Left cardiac atrium (tissue), 4 donors: ENCODE data around the gene YY1. TPM values are rescaled to one million over a fixed set of nuclear protein-coding genes. Genes with fewer than 3 reads are reported as not detected.
"Not testable (repeated sequence)": the region's sequence is repeated elsewhere in the genome, so short reads cannot be mapped to it uniquely, and the experiment has no call there.

Source experiments
- ATAC-seq, 2 donors: fragments of 200-7000 bp; cut with Tn5 transposase; one replicate each; pipeline ENCODE4 v1.9.1; 2020; ENCODE audit warnings: mild to moderate bottlenecking in 2 of 2, moderate library complexity in 2 of 2
- DNase-seq: peaks from one replicate; pipeline ENCODE4 v3.0.0-alpha.2; 2020
- intact Hi-C, 2 donors: fragments of 100-400 bp; cut with DNase I; formaldehyde crosslinking; loops; one replicate each; pipeline versions ENCODE4 v1.14.1 to v1.15.1; 2022 to 2023
- total RNA-seq, 2 donors: library from RNA; stranded (reverse); fragmentation: NEBNext Ultra II Directional; extraction: Animal tissue kit (Norgen Biotek cat#: 25700); gene quantifications; one replicate each; pipeline ENCODE4 v1.2.1, GENCODE V29; 2021
- donor health status: DM: no; HTN: yes; CAD: no.
- donor health status: DM: no; HTN: yes; CAD: no; lungs with severe emphysema.
- donor health status: DM: yes; HTN: yes; CAD: no.
- donor health status: Dilated cardiomyopathy.

YY1 gene
- total RNA-seq, 2 donors from 2014 or later = 41.0 to 45.7 TPM

DNA sequence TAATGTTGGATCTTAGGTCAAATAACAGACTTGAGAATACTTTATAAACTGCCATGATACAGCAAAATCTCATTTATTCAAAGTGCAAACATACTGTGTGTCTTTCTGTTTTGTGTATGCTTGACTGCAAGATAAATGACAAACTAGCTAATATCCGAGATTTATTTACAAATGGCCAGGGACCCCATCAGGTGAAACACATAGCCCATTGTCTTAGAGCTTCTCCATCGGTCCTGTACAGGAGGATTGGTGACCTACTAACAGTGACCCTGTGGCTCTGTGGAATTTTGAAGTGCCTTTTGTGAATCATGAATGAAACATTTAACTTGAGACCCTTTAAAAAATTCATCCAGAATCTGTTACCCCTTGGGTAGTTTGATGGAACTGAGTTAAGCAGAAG lies 40.2 kb downstream of the YY1 start:
- ATAC-seq (no peak), DNase-seq (no peak)
- intact Hi-C loops = no loop called here

DNA sequence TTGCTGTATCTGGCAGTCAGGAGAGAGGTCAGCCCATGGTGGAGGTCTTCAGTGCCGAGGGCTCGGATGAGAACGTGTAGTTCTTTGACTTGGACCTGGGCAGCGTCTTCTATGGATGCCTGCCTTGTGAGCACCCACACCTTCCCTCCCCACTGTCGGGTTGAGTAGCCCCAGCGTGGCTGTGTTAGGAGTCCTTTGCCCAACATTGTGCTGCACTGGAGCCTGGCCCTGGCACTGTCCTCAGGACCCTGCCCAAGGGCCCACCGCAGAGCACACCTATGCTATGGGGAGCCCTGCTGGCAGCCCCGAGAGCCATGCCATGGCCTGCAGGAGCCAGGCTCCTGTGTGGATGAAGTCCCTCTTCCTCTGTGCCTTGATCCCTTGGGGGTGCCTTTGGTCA lies 40.6 kb downstream of the YY1 start:
- no peak for DNase-seq
- ATAC-seq = no peak
- intact Hi-C loops = no loop called here

DNA sequence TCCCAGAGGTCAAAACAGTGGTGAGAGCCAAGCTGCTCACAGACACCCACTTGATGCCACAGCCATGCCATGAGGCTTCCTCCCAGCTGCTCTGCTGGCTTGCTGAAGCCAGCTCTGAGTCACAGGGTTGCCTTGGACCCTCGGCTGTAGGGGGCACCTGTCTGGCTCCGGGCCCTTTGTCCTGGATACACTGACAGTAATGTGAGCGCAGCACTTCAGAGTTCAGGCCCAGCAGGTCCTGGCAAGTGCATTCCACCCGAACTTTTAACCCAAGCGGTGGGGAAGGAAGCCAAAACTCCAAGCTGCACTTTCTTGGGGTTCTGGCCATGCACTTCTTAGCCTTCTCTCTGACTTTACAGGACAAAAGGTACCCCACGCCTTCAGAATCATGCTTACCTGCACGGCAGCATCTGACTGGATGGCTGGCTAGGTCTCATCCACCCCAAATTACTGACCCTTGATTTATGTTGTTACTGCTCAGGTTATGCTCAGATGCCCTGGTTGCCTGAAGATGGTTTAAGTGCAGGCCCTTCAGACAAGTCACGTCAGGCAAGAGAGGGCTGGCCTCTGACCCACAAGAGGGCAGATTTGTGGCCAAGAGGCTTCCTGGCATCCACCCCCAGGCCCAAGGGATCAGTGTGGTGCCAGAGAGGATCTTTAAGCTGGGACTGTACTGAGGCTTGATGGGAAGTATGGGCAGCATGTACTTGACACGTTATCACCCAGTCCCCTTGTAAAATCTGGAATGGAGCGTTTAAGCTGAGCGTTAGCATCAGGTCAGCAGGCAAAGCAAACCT lies 42.5 kb downstream of the YY1 start:
- DNase-seq (no peak), ATAC-seq (no peak)
- intact Hi-C loops = no loop called here

DNA sequence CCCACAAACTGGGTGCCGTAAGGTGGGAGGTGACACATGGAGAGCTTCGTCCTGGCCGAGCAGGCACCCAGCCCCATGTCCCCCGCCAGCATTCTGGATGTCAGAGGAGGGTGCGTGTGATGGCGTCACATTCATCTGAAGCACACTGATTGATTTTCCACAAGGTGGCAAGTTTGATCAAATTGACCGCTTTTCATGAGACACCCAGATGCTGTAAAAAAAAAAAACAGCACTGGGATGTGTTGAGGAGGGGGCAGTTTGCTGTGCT lies 43.1 kb downstream of the YY1 start:
- DNase-seq = no peak
- ATAC-seq = no peak
- intact Hi-C loops = no loop called here

DNA sequence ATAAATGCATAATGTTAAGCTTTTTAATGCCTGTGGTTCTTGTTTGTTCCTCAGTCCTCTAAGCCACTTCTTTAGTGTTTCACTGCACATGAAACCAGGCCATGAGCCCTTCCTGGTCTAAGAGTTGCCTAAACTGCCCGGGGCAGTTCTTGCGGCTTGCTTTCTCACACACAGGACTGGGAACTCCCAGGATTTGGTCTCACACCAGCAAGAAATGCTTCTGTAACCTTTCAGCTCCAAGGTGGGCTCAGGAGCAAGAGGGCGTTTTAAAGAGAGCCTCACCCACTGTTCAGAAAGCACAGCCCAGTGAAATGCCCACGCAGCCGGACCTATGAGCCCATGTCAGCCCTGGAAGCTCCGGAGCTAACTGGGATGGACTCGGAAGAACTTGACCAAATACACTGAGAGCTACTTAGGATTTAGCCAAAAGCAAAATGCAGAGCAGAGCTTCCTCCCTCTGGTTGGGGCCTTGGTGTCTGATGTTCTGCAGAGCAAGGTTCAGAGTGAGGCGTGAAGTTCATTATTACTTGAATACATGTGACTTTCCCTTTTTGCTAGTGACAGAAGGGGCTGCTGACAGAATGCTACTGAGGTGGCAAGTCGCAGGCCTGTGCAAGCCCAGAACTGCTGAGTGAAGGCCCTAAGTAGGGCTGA lies 43.9 kb downstream of the YY1 start:
- no peak for DNase-seq
- intact Hi-C loops = no loop called here
- ATAC-seq = no peak

DNA sequence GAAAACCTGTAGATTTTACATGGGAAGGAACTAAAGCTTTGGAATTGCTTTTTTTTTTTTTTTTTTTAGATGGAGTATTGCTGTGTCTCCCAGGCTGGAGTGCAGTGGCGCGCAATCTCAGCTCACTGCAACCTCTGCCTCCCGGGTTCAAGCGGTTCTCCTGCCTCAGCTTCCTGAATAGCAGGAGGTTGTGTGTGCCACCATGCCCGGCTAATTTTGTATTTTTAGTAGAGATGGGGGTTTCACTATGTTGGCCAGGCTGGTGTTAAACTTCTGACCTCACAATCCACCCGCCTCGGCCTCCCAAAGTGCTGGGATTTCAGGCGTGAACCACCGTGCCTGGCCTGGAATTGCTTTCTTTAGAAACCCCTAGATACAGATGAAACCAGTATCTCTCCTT lies 44.5 kb downstream of the YY1 start:
- intact Hi-C loops, DNase-seq, ATAC-seq: not testable (repeated sequence)

DNA sequence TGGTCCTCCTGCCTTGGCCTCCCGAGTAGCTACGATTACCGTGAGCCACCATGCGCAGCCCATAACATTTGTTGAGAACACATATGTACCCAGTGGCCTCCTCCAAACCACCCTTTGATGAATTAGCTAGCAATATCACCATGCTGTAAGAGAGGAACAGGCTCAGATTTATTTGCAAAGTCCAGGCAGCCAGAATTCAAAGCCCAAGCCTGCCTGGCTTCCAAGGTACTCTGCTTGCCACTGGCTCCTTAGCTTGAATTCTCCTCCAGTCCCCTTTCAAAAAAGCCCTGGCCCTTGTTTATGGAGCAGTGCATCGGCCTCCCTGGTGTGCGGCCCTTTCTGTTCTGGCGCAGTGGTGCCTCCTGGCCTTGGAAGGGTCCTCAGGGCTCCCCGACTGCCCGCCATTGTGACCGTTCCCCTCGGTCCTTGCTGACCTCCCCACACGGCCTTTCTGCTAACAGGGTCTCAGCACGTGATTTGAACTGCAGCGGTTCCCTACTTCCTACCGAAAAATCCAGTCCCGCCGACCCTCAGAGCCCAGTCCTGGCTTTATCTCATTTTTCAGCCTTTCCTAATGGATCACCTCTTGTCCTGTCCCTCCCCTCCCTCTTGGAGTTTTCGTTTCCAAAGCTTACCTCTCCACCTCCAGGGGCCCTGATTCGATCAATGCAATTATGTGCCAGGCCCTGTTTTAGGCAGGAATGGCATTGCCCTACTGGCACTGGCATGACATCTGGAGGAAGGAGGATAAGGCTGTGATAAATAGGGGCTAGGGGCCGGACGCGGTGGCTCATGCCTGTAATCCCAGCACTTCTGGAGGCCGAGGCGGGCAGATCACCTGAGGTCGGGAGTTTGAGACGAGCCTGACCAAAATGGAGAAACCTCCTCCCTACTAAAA lies 45.3 kb downstream of the YY1 start:
- DNase-seq (no peak), ATAC-seq (no peak)
- intact Hi-C loops = no loop called here

DNA sequence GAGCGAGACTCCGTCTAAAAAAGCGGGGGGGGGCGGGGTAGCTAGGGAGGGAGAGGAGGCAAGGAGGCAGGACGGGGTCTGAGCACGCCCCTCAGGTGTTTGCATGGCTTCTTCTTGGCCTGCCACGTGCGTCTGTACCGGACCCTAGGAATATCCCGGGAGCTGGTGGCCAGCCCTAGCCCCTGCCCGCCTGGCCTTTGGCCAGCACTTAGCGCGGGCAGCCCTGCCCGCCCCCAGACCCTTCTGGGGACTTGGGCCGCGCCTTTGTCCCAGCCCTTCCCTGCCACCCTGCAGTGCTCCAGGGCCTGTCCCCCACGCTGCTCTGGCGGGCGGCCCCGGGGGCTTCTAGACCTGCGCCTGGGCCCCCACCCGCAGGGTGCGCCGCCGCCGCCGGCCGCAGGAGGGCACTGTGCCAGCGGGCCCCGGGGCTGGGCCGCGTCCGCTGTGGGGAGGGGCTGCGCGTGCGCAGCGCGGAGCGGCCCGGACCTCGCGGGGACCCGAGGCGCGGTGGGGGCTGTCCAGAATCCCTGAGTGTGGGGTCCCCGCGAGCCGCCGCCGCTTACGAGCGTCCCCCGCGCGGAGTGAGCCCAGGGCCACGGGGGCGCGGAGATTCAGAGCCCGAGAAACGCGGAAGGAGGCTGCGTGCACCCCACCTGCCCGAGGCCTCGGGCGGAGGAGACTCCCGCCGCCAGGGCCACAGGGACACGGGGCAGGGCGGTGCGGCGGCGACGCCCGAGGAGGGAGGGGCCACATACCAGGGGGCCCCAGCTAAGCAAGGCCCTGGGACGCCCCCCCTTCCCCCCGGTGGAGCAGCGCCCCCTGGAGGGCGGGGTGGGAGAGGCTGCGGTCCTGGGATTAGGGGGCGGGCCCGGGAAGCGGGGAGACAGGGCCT lies 46.3 kb downstream of the YY1 start:
- ATAC-seq (peak; percentile 92 to 93), DNase-seq (peak; percentile 76)
- intact Hi-C loops = loop anchor here in 1 of 2 donors (5.0 kb wide), 1 partner anchor 33 kb away; no protein-coding TSS in a partner anchor

DNA sequence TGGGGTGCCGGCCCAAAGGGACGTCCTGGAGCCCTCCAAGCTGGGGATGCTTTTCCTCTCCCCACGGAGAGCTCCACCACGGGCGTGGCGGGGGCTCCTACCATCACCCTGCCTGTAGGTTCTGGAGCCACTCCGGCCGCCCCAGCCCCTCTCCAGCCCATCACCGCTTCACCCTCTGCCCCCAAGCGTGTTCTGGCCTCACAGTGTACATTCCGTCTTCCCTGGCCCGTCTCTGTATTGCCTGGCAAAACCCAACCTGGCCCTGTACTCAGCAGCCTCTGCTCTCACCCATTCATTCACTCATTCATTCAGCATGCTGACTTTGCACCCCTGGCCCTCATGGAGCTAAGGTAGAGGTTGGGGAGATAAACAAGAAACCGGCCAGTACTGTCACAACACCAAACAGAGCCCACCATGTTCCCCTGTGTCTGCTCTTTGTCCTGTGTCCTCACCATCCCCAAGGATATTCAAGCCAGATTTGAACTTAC lies 47.0 kb downstream of the YY1 start:
- ATAC-seq = no peak
- intact Hi-C loops = loop anchor here in 1 of 2 donors (5.0 kb wide), 1 partner anchor 34 kb away; no protein-coding TSS in a partner anchor
- DNase-seq = no peak

DNA sequence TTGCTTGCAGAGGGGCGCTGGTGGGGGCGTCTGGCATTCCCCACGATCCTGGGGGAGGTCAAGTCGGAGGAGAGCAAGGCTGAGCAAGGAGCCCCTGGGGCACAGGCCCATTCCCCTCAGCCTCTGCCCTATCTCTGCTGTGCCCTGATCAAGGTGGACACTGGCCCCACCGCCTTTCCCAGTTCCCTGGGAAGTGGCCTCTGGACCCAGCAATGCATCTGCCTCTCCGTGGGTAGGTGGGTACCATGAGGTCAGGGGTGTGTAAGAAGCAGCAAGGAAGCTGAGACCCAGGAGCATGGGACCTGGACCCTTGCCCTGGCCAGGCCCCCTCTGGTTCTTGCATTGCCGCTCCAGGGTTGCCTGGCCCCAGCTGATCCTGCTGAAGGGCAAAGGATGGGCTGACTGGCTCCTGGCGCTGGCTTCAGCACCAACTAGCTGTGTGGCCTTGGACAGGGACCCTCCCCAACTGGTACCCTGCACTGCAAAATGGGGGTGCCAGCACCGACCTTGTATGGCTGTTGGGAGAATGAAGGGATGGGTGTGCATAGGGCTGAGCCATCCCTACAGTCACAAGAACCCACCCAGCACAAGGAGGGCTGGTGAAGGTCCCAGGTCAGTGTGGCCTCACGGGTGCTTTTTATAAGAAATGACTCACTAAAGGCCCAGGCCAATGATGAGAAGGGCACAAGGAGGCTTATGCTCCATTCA lies 47.7 kb downstream of the YY1 start:
- DNase-seq = peak; percentile 23

DNA sequence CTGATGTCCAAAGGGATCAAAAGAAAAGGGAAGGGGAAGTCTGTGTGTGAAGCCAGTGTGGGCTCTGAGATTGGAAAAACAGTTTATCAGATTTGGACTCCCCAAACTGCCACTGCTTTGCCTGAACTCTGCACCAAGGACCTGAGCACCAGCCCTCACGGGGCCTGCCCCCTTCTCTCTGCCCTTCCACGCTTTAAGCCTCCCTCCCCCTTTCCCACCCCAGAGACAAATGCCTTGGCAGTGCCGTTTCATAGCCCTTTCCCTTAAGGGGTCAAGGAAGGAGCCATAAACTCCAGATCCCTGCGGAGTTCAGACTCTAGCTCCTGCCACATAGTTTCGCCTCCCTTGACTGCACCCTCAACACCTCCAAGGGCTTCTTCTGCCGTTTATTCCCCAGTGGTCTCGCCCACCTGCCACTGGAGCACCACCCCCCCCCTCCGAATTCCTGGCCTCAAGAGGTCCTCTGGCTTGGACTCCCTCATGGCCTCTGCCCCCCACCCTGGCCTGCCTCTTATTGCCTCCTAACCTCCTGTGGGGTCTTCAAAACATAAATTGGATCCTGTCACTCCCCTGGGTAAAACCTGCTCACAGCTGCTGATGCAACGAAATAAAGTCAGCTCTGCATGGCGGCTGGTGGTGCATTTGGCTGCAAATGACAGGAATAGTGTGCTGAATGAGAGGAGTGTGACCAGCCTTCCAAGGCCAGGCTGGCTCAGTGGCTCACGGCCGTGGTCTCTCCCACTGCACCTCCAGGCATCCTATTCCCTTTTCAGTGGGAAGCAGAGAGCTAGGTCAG lies 48.5 kb downstream of the YY1 start:
- no peak for DNase-seq
- intact Hi-C loops = loop anchor here in 1 of 2 donors (5.0 kb wide), 1 partner anchor 35 kb away; no protein-coding TSS in a partner anchor
- ATAC-seq = no peak

More for the DNA sequence above, 47.7 kb downstream of the YY1 start:
- no peak for ATAC-seq
- intact Hi-C loops = loop anchor here in 1 of 2 donors (5.0 kb wide), 1 partner anchor 34 kb away; no protein-coding TSS in a partner anchor

DNA sequence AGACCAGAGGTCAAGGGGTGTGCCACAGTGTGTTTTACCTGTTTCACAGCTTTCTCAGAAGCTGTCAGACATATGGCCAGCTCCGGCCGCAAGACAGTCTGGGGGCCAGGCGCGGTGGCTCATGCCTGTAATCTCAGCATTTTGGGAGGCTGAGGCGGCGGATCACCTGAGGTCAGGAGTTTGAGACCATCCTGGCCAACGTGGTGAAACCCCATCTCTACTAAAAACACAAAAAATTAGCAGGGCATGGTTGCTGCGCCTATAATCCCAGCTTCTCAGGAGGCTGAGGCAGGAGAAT lies 49.0 kb downstream of the YY1 start:
- intact Hi-C loops = loop anchor here in 1 of 2 donors (5.0 kb wide), 1 partner anchor 36 kb away; no protein-coding TSS in a partner anchor
- ATAC-seq = not testable (repeated sequence)

DNA sequence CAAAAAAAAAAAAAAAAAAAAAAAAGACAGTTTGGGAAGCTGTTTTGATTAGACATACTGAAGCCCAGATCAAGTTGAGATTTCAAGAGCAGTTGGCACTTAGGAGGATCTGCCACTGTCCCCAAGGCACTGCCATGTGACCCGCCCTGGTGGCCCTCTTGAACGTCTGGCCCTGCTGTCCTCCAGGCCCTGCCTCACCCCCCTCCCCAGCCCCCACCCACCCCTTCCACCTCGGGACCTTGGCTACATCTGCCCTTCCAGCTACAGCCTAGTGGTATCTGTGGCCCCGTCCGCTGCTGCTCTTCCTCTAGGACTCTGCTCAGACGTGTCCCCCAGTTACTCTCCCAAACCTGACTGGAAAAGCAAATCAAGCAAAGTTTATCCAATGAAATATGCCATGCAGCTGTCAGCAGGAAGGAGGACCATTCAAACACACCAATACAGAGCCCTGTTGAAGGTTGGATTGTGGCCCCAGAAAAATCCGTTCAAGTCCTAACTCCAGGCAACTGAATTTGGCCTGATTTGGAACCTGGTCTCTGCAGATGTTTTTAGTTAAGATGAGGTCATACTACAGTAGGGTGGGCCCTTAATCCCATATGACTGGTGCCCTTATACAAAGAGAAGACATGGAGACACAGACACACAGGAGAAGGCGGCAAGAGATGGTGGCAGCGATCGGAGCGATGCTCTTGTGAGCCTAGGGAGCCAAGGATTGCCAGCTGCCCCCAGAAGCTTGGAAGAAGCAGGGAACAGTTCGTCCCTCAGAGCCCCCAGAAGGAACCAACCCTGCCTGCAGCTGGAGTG lies 49.6 kb downstream of the YY1 start:
- intact Hi-C loops = loop anchor here in 1 of 2 donors (5.0 kb wide), 1 partner anchor 36 kb away; no protein-coding TSS in a partner anchor
- DNase-seq = no peak
- ATAC-seq = no peak

More for the DNA sequence above, 49.0 kb downstream of the YY1 start:
- DNase-seq = not testable (repeated sequence)

DNA sequence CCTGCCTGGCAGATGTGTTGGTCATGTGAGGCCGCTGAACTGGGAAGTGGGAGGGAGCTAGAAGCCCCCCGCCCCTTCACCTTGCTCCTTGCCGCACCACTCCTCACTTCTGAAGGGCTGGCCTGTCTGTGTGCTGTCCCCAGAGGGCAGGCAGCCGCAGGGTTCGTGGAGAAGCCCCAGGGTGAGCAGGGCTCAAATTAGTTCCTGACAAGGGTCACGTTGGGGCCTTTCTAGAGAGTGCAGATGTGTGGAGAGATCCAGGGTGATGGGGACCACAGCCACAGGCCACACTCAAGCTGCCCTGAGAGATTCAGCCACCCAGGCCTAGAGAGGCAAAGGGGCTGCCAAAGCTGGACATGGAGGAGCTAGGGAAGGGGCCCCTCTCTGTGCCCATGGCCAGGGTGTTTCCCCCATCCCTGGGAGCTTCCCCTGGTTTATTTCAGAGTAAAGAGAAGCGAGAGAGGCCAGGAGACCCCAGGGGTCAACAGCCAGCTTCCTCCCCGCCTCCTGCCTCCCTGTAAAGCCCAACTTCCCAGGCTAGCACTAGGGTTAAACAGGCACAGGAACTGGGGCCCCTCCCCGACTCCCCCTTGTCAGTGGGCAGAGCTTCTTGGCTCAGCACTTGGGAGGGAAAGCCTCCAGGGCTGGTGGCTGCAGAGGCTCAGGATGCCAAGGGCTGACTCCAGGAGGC lies 51.1 kb downstream of the YY1 start:
- intact Hi-C loops = loop anchor here in 1 of 2 donors (5.0 kb wide), 1 partner anchor 38 kb away; no protein-coding TSS in a partner anchor
- no peak for ATAC-seq
- DNase-seq = no peak

DNA sequence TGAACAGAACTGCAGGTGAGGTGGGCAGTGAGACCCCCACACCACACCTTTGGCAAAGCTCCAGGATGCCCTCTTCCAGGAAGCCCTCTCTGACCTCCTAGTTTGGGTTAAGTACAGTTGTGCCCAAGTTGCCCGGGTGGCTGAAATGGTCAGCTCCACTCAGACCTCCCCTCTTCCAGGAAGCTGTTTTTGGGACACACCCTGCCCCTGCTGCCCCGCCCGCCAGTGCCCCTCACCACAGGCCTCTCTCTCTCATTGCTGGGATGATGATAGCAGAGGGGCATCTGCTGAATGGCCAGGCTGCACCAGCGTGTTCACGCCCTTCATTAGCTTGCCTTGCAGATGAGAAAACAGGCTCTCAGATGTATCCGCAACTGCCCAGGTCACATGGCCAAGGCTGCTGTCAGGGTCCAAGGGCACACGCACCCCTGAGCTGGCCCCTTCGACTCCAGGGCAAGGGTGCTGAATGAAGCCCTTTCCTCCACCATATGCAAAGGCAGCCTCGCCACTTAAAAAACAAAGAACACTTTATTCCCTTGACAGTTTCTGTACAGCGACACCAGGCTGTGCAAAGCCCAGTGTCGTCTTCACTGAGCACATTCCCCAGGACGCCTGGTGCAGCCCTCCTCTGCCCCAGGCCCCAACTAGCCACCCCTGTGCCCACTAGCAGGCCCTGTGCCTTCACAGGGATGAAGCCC lies 51.8 kb downstream of the YY1 start:
- DNase-seq = no peak
- intact Hi-C loops = no loop called here
- no peak for ATAC-seq
